ENCODE results near the gene GDF7.

Gene GDF7

GRCh38 chr2:20666304-20667150 is at the start of gene GDF7:
TSS of gene GDF7 (plus strand) at chr2:20667144. CDS start at chr2:20667240, 96 bp downstream.
- DNase-seq (ENCODE audit: low read depth in 2 of 2, low spot score in 1 of 2), result no peak

GRCh38 chr2:20617892-20618467 is 49.0 kb upstream of the GDF7 start:
- DNase-seq (ENCODE audit: low read depth in 2 of 2, low spot score in 1 of 2), result no peak

GRCh38 chr2:20618468-20618885 is 48.5 kb upstream of the GDF7 start:
- DNase-seq (ENCODE audit: low read depth in 2 of 2, low spot score in 1 of 2), result no peak

GRCh38 chr2:20618886-20619521 is 47.9 kb upstream of the GDF7 start:
- no peak for DNase-seq (ENCODE audit: low read depth in 2 of 2, low spot score in 1 of 2)

- no peak for DNase-seq (ENCODE audit: low read depth in 2 of 2, low spot score in 1 of 2)
These were observed 47.3 kb upstream of the GDF7 start for GRCh38 chr2:20619624-20620024.

GRCh38 chr2:20620271-20620681 is 46.7 kb upstream of the GDF7 start:
- DNase-seq (ENCODE audit: low read depth in 2 of 2, low spot score in 1 of 2), result no peak

- no peak for DNase-seq (ENCODE audit: low read depth in 2 of 2, low spot score in 1 of 2)
These were observed 46.1 kb upstream of the GDF7 start for GRCh38 chr2:20620696-20621365.

- DNase-seq (ENCODE audit: low read depth in 2 of 2, low spot score in 1 of 2), result no peak
These were observed 45.3 kb upstream of the GDF7 start for GRCh38 chr2:20621366-20622295.

- no peak for DNase-seq (ENCODE audit: low read depth in 2 of 2, low spot score in 1 of 2)
These were observed 44.7 kb upstream of the GDF7 start for GRCh38 chr2:20622296-20622686.

GRCh38 chr2:20622731-20623130 is 44.2 kb upstream of the GDF7 start:
- no peak for DNase-seq (ENCODE audit: low read depth in 2 of 2, low spot score in 1 of 2)

- DNase-seq (ENCODE audit: low read depth in 2 of 2, low spot score in 1 of 2), result no peak
These were observed 43.7 kb upstream of the GDF7 start for GRCh38 chr2:20623241-20623640.

- no peak for DNase-seq (ENCODE audit: low read depth in 2 of 2, low spot score in 1 of 2)
These were observed 43.2 kb upstream of the GDF7 start for GRCh38 chr2:20623741-20624155.

- no peak for DNase-seq (ENCODE audit: low read depth in 2 of 2, low spot score in 1 of 2)
These were observed 42.6 kb upstream of the GDF7 start for GRCh38 chr2:20624156-20624883.

- DNase-seq (ENCODE audit: low read depth in 2 of 2, low spot score in 1 of 2), result no peak
These were observed 42.0 kb upstream of the GDF7 start for GRCh38 chr2:20624884-20625485.

GRCh38 chr2:20625491-20626391 is 41.2 kb upstream of the GDF7 start:
- DNase-seq (ENCODE audit: low read depth in 2 of 2, low spot score in 1 of 2), result no peak

- DNase-seq (ENCODE audit: low read depth in 2 of 2, low spot score in 1 of 2), result no peak
These were observed 40.6 kb upstream of the GDF7 start for GRCh38 chr2:20626392-20626697.

- no peak for DNase-seq (ENCODE audit: low read depth in 2 of 2, low spot score in 1 of 2)
These were observed 40.0 kb upstream of the GDF7 start for GRCh38 chr2:20626698-20627513.

Measured in stimulated activated CD8-positive, alpha-beta memory T cell treated with anti-CD3 and anti-CD28 coated beads, Interleukin-4, amount 100 ng/mL, for 1 hour (primary cell).